Activated gamma-delta T cell treated with anti-CD3 and anti-CD28 coated beads, Interleukin-2, amount 50 U/mL, for 16 hours (primary cell): ENCODE results near the gene KRTAP12-3.
"Not testable (repeated sequence)": the region's sequence is repeated elsewhere in the genome, so short reads cannot be mapped to it uniquely, and the experiment has no call there.

ENCODE experiments used
- DNase-seq: peaks from one replicate; pipeline ENCODE4 v3.0.0-alpha.2; 2020; ENCODE audit warnings: low read depth

Gene KRTAP12-3

GRCh38 chr21:44685050-44685449 is 27.3 kb downstream of the KRTAP12-3 start:
- DNase-seq: not testable (repeated sequence)

- no peak for DNase-seq
Measured at GRCh38 chr21:44686000-44686781, 28.5 kb downstream of the KRTAP12-3 start.

- no peak for DNase-seq
Measured at GRCh38 chr21:44686843-44687561, 29.3 kb downstream of the KRTAP12-3 start.

- no peak for DNase-seq
Measured at GRCh38 chr21:44687671-44688070, 29.9 kb downstream of the KRTAP12-3 start.

- DNase-seq: not testable (repeated sequence)
Measured at GRCh38 chr21:44689740-44690139, 32.0 kb downstream of the KRTAP12-3 start.

GRCh38 chr21:44691686-44692085 is 34.0 kb downstream of the KRTAP12-3 start:
- DNase-seq: no peak

- DNase-seq: no peak
Measured at GRCh38 chr21:44692798-44693512, 35.2 kb downstream of the KRTAP12-3 start.

- no peak for DNase-seq
Measured at GRCh38 chr21:44694776-44695175, 37.0 kb downstream of the KRTAP12-3 start.

- DNase-seq: no peak
Measured at GRCh38 chr21:44695184-44695583, 37.5 kb downstream of the KRTAP12-3 start.

- DNase-seq: no peak
Measured at GRCh38 chr21:44695641-44696040, 37.9 kb downstream of the KRTAP12-3 start.

- no peak for DNase-seq
Measured at GRCh38 chr21:44696572-44696971, 38.8 kb downstream of the KRTAP12-3 start.

- not testable (repeated sequence) for DNase-seq
Measured at GRCh38 chr21:44697172-44697810, 39.6 kb downstream of the KRTAP12-3 start, which contains the start of gene KRTAP10-12. TSS of gene KRTAP10-12 (plus strand) at chr21:44697172. CDS start at chr21:44697202, 30 bp downstream.

GRCh38 chr21:44697811-44698734 is 40.3 kb downstream of the KRTAP12-3 start:
- DNase-seq: no peak

GRCh38 chr21:44699502-44700001 is 41.8 kb downstream of the KRTAP12-3 start:
- no peak for DNase-seq

- no peak for DNase-seq
Measured at GRCh38 chr21:44700101-44701022, 42.6 kb downstream of the KRTAP12-3 start.

- DNase-seq: no peak
Measured at GRCh38 chr21:44701023-44701400, 43.3 kb downstream of the KRTAP12-3 start.

GRCh38 chr21:44701541-44701940 is 43.8 kb downstream of the KRTAP12-3 start:
- DNase-seq: no peak

GRCh38 chr21:44702111-44702972 is 44.6 kb downstream of the KRTAP12-3 start:
- DNase-seq: no peak
